HG02642 (cell line): Measurements from ENCODE around the gene SCAMP2.

Experiments
- ATAC-seq: cut with Tn5 transposase; IDR thresholded peaks from one replicate; pipeline ENCODE4 v1.9.1; 2021; ENCODE audit warnings: mild to moderate bottlenecking; ENCODE audit not compliant: unreplicated experiment, poor library complexity

The SCAMP2 gene

GRCh38 chr15:74840851-74841775 lies 32.1 kb downstream of the SCAMP2 start:
- ATAC-seq, result no peak

GRCh38 chr15:74839526-74840395 lies 33.4 kb downstream of the SCAMP2 start:
- ATAC-seq, result no peak

GRCh38 chr15:74838746-74839525 lies 34.2 kb downstream of the SCAMP2 start:
- ATAC-seq, result no peak

- ATAC-seq, result no peak
Measured at GRCh38 chr15:74838137-74838516, 35.0 kb downstream of the SCAMP2 start.

GRCh38 chr15:74837482-74838136 lies 35.6 kb downstream of the SCAMP2 start:
- ATAC-seq, result no peak

- no peak for ATAC-seq
Measured at GRCh38 chr15:74836846-74837245, 36.3 kb downstream of the SCAMP2 start.

GRCh38 chr15:74835312-74835823 lies 37.8 kb downstream of the SCAMP2 start:
- ATAC-seq, result no peak

GRCh38 chr15:74833376-74834107 lies 39.6 kb downstream of the SCAMP2 start:
- no peak for ATAC-seq

- ATAC-seq, result no peak
Measured at GRCh38 chr15:74832826-74833225, 40.3 kb downstream of the SCAMP2 start.

- ATAC-seq, result no peak
Measured at GRCh38 chr15:74831813-74832495, 41.2 kb downstream of the SCAMP2 start.

GRCh38 chr15:74830868-74831267 lies 42.3 kb downstream of the SCAMP2 start:
- ATAC-seq, result no peak

- ATAC-seq, result no peak
Measured at GRCh38 chr15:74829991-74830390, 43.2 kb downstream of the SCAMP2 start.

- no peak for ATAC-seq
Measured at GRCh38 chr15:74829486-74829885, 43.7 kb downstream of the SCAMP2 start.

GRCh38 chr15:74828835-74829234 lies 44.3 kb downstream of the SCAMP2 start:
- ATAC-seq, result no peak

- ATAC-seq, result no peak
Measured at GRCh38 chr15:74827614-74828013, 45.6 kb downstream of the SCAMP2 start.

GRCh38 chr15:74826921-74827320 lies 46.2 kb downstream of the SCAMP2 start:
- no peak for ATAC-seq

GRCh38 chr15:74826364-74826819 lies 46.8 kb downstream of the SCAMP2 start, which contains the start of gene CPLX3:
TSS of gene CPLX3 (plus strand) at chr15:74826627. CDS start at chr15:74826704, 77 bp downstream.
- ATAC-seq, result no peak

GRCh38 chr15:74825866-74826265 lies 47.3 kb downstream of the SCAMP2 start:
- no peak for ATAC-seq
